Ishikawa (cell line): ENCODE data around the gene WSCD1.

Source experiments
- CEBPB ChIP-seq: IDR thresholded peaks from 2 replicates; pipeline ENCODE4 v1.6.1; 2012
- CREB1 ChIP-seq: IDR thresholded peaks from 2 replicates; pipeline ENCODE4 v1.6.1; 2012; ENCODE audit warnings: low read depth
- EGR1 ChIP-seq: IDR thresholded peaks from 2 replicates; pipeline ENCODE4 v1.6.1; 2012
- EP300 ChIP-seq: IDR thresholded peaks from 2 replicates; pipeline ENCODE4 v1.6.1; 2012; ENCODE audit warnings: borderline replicate concordance
- FOXM1 ChIP-seq: IDR thresholded peaks from 2 replicates; pipeline ENCODE4 v1.6.1; 2012; ENCODE audit warnings: low read depth, borderline replicate concordance
- MAX ChIP-seq: IDR thresholded peaks from 2 replicates; pipeline ENCODE4 v1.6.1; 2012
- NFIC ChIP-seq: IDR thresholded peaks from 2 replicates; pipeline ENCODE4 v1.6.1; 2012
- RAD21 ChIP-seq: IDR thresholded peaks from 2 replicates; pipeline ENCODE4 v1.6.1; 2012; ENCODE audit warnings: low read depth
- TAF1 ChIP-seq: IDR thresholded peaks from 2 replicates; pipeline ENCODE4 v1.6.1; 2012; ENCODE audit warnings: low read depth, mild to moderate bottlenecking
- TCF12 ChIP-seq: IDR thresholded peaks from 2 replicates; pipeline ENCODE4 v1.6.1; 2012; ENCODE audit warnings: low read depth
- TEAD4 ChIP-seq: IDR thresholded peaks from 2 replicates; pipeline ENCODE4 v1.6.1; 2012
- USF1 ChIP-seq: IDR thresholded peaks from 2 replicates; pipeline ENCODE4 v1.6.1; 2012
- YY1 ChIP-seq: IDR thresholded peaks from 2 replicates; pipeline ENCODE4 v1.6.1; 2012; ENCODE audit warnings: low read depth
- ZBTB7A ChIP-seq: IDR thresholded peaks from 2 replicates; pipeline ENCODE4 v1.6.1; 2012; ENCODE audit warnings: low read depth
- TF ChIP-seq, protein P1 (sequence below): IDR thresholded peaks from 2 replicates; pipeline ENCODE4 v1.6.1; 2012; ENCODE audit warnings: low read depth, mild to moderate bottlenecking

WSCD1 gene

GRCh38 chr17:6094926-6095325, 24.7 kb downstream of the WSCD1 start:
- TF ChIP-seq EP300 (no peak), FOXM1 (no peak)

DNA sequence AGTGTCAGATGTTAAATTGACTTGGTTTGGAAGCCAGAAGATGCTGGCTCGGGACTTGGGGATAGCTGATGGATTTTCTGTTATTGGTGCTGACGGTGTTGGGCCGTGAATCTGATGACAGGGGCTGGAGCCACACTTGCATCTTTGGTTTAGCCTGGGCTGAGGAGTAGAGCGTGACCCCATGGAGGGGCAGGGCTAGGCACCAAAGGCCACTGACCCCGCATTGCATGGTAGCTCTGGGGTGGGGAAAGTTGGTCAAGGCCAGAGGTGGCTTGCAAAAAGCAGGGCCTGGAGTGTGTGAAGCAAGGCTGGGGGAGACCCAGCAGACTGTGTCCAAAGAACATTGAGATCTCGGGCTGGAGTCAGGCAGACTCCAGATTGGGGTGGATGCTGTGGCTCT, 25.3 kb downstream of the WSCD1 start:
- TF ChIP-seq EGR1 (no peak), EP300 (no peak), RAD21 (no peak), YY1 (no peak), FOXM1 (no peak), CEBPB (no peak), NFIC (no peak), CREB1 (no peak), TEAD4 (no peak), MAX (no peak), TCF12 (no peak), TAF1 (no peak), USF1 (no peak), ZBTB7A (no peak)
- TF ChIP-seq, protein P1, sequence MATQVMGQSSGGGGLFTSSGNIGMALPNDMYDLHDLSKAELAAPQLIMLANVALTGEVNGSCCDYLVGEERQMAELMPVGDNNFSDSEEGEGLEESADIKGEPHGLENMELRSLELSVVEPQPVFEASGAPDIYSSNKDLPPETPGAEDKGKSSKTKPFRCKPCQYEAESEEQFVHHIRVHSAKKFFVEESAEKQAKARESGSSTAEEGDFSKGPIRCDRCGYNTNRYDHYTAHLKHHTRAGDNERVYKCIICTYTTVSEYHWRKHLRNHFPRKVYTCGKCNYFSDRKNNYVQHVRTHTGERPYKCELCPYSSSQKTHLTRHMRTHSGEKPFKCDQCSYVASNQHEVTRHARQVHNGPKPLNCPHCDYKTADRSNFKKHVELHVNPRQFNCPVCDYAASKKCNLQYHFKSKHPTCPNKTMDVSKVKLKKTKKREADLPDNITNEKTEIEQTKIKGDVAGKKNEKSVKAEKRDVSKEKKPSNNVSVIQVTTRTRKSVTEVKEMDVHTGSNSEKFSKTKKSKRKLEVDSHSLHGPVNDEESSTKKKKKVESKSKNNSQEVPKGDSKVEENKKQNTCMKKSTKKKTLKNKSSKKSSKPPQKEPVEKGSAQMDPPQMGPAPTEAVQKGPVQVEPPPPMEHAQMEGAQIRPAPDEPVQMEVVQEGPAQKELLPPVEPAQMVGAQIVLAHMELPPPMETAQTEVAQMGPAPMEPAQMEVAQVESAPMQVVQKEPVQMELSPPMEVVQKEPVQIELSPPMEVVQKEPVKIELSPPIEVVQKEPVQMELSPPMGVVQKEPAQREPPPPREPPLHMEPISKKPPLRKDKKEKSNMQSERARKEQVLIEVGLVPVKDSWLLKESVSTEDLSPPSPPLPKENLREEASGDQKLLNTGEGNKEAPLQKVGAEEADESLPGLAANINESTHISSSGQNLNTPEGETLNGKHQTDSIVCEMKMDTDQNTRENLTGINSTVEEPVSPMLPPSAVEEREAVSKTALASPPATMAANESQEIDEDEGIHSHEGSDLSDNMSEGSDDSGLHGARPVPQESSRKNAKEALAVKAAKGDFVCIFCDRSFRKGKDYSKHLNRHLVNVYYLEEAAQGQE = no peak

DNA sequence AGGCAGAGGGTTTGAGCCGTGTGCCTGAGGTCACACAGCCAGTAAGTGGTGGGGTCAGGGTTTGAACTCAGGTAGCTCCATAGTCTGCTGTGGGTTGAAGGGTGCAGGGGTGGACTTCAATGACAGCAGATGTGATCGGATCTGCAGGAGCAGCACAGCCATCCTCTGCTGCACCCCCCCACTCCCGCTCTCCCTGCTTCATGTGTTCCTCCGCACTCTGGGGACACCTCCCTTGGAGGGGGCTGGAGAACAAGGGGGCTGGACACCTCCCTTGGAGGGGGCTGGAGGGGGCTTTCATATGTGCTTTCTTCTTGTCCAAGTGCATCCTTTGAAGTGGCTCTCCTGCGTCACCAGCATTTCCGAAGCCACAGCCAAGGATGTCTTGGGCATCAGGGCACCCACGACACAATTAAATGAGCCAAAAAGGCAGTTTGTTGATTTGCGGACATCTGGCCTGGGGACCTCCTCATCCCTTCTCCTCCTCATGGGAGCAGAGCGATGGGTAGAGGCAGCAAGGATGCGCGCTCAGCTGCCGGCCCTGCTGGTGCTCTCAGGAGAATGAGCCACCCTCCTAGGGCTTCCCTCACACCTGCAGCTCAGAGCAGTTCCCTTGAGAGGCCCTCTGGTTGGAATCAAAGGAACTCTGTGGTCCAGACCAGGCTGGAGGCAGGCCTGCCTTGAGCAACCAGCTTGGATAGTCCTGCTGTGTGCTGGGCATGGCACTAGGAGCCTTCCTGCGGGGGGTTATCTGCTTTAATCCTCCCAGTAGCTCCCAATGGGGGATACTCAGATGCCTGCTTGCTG, 26.2 kb downstream of the WSCD1 start:
- TF ChIP-seq CREB1 (no peak), ZBTB7A (no peak), EGR1 (no peak), FOXM1 (no peak), TEAD4 (no peak), TCF12 (no peak), CEBPB (no peak), NFIC (no peak), YY1 (no peak), TAF1 (no peak), EP300 (no peak), RAD21 (no peak), USF1 (no peak), MAX (no peak)
- TF ChIP-seq, protein P1 = no peak

DNA sequence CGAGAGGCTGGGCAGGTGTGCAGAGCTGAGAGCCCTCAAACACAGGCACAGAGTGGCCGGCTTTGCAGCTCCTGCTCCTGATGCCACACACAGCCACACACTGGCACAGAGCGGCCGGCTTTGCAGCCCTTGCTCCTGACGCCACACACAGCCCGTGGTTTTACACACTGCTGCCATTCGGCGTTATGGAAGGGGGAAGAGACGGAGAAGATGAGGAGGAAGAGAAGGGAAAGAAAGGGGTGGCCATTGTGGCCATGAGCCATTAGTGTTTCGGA, 26.8 kb downstream of the WSCD1 start:
- no peak for TF ChIP-seq CREB1
- TF ChIP-seq ZBTB7A = no peak
- TF ChIP-seq MAX = no peak
- TF ChIP-seq, protein P1 = no peak
- no peak for TF ChIP-seq USF1
- no peak for TF ChIP-seq CEBPB
